GM21825 (cell line): ENCODE measurements around the gene MTUS2.

ENCODE experiments used
- ATAC-seq: cut with Tn5 transposase; IDR thresholded peaks from one replicate; pipeline ENCODE4 v1.9.1; 2021; ENCODE audit warnings: mild to moderate bottlenecking, moderate library complexity; ENCODE audit not compliant: unreplicated experiment

The MTUS2 gene

GRCh38 chr13:28820099-28821051 lies at the start of gene MTUS2:
Gene MTUS2 (plus strand): TSS chr13:28820339.
- ATAC-seq, result peak; percentile 39

- ATAC-seq, result no peak
Observed at GRCh38 chr13:28778308-28779215, 41.6 kb upstream of the MTUS2 start.

GRCh38 chr13:28792992-28793391 lies 27.1 kb upstream of the MTUS2 start:
- no peak for ATAC-seq

GRCh38 chr13:28794396-28794795 lies 25.7 kb upstream of the MTUS2 start:
- no peak for ATAC-seq

- ATAC-seq, result no peak
Observed at GRCh38 chr13:28796938-28797257, 23.2 kb upstream of the MTUS2 start.

GRCh38 chr13:28805193-28805819 lies 14.8 kb upstream of the MTUS2 start:
- ATAC-seq, result no peak

- no peak for ATAC-seq
Observed at GRCh38 chr13:28817204-28817603, 2.9 kb upstream of the MTUS2 start.

- no peak for ATAC-seq
Observed at GRCh38 chr13:28819046-28819730, 951 bp upstream of the MTUS2 start.

- peak; percentile 64 for ATAC-seq
Observed at GRCh38 chr13:28819735-28820098, 422 bp upstream of the MTUS2 start.

- ATAC-seq, result no peak
Observed at GRCh38 chr13:28822151-28822550, 2.0 kb downstream of the MTUS2 start.

- ATAC-seq, result no peak
Observed at GRCh38 chr13:28822801-28823200, 2.7 kb downstream of the MTUS2 start.

- no peak for ATAC-seq
Observed at GRCh38 chr13:28825379-28825778, 5.2 kb downstream of the MTUS2 start.

- no peak for ATAC-seq
Observed at GRCh38 chr13:28826368-28826767, 6.2 kb downstream of the MTUS2 start.

GRCh38 chr13:28830580-28830979 lies 10.4 kb downstream of the MTUS2 start:
- no peak for ATAC-seq

- ATAC-seq, result no peak
Observed at GRCh38 chr13:28831117-28831516, 11.0 kb downstream of the MTUS2 start.

GRCh38 chr13:28837111-28837510 lies 17.0 kb downstream of the MTUS2 start:
- no peak for ATAC-seq

GRCh38 chr13:28843639-28844038 lies 23.5 kb downstream of the MTUS2 start:
- no peak for ATAC-seq

- no peak for ATAC-seq
Observed at GRCh38 chr13:28849441-28849840, 29.3 kb downstream of the MTUS2 start.

- no peak for ATAC-seq
Observed at GRCh38 chr13:28850226-28850625, 30.1 kb downstream of the MTUS2 start.

GRCh38 chr13:28851422-28851821 lies 31.3 kb downstream of the MTUS2 start:
- no peak for ATAC-seq

GRCh38 chr13:28854657-28855056 lies 34.5 kb downstream of the MTUS2 start:
- ATAC-seq, result no peak
